GM19395 (cell line): Measurements from ENCODE around the gene STARD10.

Source experiments
- ATAC-seq: cut with Tn5 transposase; IDR thresholded peaks from one replicate; pipeline ENCODE4 v1.9.1; 2021; ENCODE audit warnings: mild to moderate bottlenecking, moderate library complexity; ENCODE audit not compliant: unreplicated experiment

Gene STARD10

DNA sequence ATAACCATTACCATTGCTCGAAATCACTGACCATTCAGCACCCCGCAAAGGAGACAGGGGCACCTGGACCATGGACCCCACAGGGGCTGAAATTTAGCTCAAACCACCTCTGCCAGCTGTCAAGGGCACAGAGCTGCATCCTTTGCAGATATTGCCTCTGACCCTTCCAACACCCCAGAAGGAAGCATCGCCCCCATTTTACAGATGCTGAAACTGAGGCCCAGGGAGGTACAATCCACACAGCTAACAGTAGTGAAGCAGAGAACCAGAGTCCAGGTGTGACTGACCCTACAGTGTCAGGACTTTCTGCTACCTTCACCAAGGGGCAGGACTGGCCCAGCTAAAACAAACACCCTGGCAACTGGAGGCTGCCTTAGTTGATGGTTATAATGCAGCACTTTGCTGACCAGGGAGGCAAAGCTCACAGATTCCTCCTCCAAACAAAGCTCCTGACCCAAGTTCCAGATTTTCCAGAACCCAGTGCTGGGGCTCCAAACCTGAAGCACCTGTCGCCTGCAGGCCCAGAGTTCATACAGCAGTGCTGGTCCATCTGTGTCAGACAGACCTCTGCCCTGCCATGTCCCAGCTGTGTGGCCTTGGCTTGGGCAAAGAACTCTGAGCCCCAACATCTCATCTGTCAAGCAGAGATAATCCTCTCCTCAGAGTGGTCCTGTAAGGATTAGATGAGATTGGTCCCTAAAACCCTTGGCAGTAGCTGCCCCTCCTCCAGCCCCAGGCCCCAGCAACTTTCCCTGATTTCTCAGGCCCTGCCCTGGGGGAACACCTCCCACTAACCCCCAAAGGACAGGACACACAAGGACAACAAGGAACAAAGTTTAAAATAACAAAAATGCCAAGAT is 26.4 kb downstream of the STARD10 start:
- ATAC-seq, result no peak

DNA sequence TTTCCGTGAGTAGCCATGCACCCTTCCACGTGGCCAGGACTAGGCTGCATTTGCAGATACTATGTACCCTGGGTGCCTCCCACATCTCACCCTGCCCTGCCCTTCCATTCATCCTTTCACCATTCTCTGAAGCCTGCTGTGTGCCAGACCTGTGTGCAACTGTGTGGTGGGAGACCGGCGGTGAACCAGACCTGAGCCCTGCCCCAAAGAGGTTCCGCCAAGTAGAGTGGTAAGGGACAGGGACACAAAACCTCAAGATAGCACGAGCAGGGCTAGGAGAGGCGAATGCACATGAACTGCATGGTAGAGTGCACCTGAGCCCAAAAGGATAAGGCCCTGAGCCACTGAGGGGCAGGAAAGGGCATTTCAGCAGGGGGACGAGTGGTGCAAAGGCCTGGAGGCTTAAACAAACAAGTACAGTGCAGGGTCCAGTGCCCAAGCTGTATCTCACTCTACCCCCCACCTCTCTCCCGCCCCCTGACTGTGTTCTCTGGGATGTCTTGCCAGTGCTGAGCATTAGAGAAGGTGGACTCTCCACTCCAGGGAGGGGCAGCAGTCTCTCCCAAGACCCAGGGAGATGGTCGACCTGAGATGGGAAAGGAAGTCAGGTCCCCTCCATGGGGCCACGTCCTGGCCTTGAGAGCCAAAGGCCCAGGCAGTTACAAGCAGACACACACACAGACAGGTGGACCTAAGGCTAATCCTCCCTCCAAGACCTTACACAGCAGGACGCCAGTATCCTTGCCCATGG is 27.5 kb downstream of the STARD10 start:
- ATAC-seq, result no peak

DNA sequence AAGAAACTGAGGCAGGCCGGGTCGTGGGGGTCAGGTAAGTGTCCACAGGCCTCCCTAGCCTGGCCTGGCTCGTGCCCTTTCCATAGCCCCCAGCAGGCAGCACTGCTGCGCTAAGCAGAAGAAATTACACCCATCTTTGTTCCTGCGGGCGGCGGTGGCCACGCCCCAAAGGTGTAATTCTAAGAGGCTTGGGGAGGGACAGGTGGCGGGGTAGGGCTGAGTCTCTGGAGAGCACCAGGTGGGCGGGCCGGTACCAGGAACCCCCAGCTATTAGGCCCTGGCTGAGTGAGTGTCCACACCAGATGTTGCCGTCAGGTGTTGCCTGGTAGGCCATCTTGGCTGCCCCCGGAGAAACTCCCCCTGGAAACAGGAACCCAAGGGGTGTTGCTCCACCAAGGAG is 29.3 kb downstream of the STARD10 start:
- no peak for ATAC-seq

- no peak for ATAC-seq
Observed at GRCh38 chr11:72763823-72764222, 30.0 kb downstream of the STARD10 start.

- ATAC-seq, result no peak
Observed at GRCh38 chr11:72762641-72763304, 31.1 kb downstream of the STARD10 start.

- ATAC-seq, result no peak
Observed at GRCh38 chr11:72760539-72761405, 33.1 kb downstream of the STARD10 start.

DNA sequence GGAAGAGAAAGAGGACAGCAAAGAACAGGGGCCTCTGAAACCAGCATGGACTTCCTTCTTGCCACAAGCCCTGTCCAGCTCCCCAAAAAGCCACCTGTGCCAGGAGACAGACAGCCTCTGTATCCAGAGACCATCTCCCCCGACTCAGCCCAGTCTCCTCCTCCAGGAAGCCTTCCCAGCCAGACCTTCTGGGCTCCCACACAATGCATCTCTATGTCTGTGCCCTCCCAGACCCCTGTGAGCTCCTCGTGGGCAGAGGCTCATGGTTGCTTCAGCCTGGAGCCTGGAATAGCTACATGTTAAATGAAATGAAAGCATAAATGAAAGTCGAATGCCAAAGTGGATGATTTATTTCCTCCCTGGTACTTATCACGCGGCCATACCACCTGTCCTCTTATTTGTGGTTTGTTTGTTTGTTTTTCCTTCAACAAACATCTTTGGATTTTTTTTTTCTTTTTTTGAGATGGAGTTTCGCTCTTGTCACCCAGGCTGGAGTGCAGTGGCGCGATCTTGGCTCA is 34.3 kb downstream of the STARD10 start:
- no peak for ATAC-seq

GRCh38 chr11:72758690-72759389 is 35.0 kb downstream of the STARD10 start:
- ATAC-seq, result no peak

- ATAC-seq, result no peak
Observed at GRCh38 chr11:72758304-72758689, 35.5 kb downstream of the STARD10 start.

- ATAC-seq, result no peak
Observed at GRCh38 chr11:72755713-72756285, 38.0 kb downstream of the STARD10 start.

GRCh38 chr11:72754544-72755155 is 39.2 kb downstream of the STARD10 start:
- no peak for ATAC-seq

GRCh38 chr11:72754149-72754543 is 39.7 kb downstream of the STARD10 start:
- no peak for ATAC-seq

DNA sequence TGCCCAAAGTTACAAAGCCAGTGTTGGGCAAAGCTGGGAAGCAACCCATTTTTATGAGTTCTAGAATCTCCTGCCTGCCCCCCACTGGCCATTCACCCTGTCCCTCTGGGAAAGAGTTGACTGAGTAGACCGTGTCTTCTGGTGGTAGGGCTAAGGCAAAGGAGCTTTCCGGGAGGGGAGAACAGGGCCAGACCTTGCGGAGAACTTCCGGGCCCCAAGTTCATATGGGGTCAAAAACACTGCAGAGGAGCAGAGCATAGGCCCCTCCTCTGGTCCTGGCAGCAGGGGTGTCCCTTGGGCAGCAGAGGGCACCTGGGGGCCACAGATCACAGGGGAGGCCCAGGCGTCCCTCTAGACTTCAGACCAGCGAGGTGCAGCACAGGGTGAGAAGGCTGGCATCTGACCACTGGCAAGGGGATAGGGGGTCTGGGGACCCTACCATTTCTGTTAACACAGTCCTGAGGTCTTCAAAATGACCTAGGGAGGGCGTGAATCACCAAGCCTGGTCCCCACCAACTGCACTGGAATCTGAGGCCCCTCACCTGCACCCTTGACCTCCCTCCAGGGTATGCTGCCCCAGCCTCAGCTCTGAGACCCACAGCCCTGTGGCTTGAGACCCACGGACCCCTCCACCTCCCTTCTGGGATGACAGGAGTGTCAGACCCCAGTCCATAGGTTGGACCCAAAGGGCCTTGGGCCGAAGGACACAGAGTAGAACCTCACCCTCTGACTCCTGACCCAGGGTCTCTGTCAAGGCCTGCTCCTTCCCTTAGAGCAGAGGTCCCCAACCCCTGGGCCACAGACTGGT is 40.3 kb downstream of the STARD10 start:
- ATAC-seq, result no peak

DNA sequence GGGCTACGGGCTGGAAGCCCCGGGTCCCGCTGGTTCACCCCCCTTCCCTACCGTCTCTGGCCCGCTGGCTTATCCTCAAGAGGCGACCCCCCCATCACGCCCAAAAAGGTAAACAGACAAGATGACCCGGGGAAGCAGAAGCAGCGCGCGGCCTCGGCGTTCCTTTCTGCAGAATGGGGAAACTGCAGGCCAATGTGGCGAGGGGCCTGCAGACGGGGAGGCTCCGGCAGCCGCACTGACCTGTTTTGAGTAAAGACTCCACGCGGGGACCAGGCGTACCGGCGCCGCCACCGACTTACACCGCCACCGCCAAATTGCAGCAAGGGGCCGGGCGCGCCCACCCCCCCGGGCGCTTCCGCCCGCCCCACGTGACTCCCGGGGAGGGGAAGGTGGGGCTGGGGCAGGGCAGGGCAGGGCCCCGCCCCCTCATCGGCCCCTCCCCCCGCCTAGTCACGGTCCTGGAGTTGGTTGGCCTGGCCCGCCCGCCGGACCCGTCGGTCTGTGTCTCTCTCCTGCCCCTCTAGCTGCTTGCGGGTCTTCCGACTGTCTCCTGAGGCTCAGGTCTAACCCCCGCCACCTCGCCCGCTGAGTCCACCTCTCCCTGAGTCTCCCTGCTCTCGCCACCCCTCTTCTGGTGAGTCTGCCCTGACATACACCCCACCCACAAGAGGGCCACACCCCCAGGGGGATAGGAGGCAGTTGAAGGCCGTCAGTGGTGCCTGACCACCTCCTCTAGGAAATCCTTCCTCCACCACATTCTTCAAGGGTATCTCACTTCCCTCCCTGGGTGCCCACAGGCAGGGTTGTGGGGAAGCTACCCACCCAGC is 41.5 kb downstream of the STARD10 start, which contains the start of gene ARAP1:
Gene ARAP1, minus strand, starts transcription at position 321 of the 827 bp plus-strand sequence. CDS start 25,280 bp downstream, outside the sequence.
- peak; percentile 72 for ATAC-seq

- ATAC-seq, result no peak
Observed at GRCh38 chr11:72751116-72752087, 42.4 kb downstream of the STARD10 start.

GRCh38 chr11:72750556-72751115 is 43.2 kb downstream of the STARD10 start:
- no peak for ATAC-seq
